Astrocyte of the spinal cord (primary cell): Measurements from ENCODE around the gene MARCHF10.

ENCODE experiments used
- DNase-seq: peaks from one replicate; pipeline ENCODE4 v3.0.0; 2011; ENCODE audit warnings: low read depth, low spot score
- H3K4me3 ChIP-seq: 2 replicates; pipeline ENCODE4 v1.5.1; 2011; ENCODE audit warnings: low read depth, mild to moderate bottlenecking, low read length, moderate library complexity
- CTCF ChIP-seq: IDR thresholded peaks from 2 replicates; pipeline ENCODE4 v1.5.1; 2012; ENCODE audit warnings: low read depth, mild to moderate bottlenecking, low read length, inconsistent platforms
- in situ Hi-C: cut with HindIII; loops from 2 replicates; pipeline ENCODE4 v1.10.0; 2017; ENCODE audit warnings: low sequenced_read_pairs

MARCHF10 gene

GRCh38 chr17:62681061-62681938 lies 126.8 kb downstream of the MARCHF10 start:
- no peak overlapping the region for H3K4me3 ChIP-seq
- no peak for TF ChIP-seq CTCF
- in situ Hi-C loops: no loop called here
- no peak for DNase-seq

- in situ Hi-C loops: no loop called here
- H3K4me3 ChIP-seq: no peak overlapping the region
- TF ChIP-seq CTCF: no peak
- DNase-seq: no peak
These were observed 127.5 kb downstream of the MARCHF10 start for GRCh38 chr17:62680541-62681052.

DNA sequence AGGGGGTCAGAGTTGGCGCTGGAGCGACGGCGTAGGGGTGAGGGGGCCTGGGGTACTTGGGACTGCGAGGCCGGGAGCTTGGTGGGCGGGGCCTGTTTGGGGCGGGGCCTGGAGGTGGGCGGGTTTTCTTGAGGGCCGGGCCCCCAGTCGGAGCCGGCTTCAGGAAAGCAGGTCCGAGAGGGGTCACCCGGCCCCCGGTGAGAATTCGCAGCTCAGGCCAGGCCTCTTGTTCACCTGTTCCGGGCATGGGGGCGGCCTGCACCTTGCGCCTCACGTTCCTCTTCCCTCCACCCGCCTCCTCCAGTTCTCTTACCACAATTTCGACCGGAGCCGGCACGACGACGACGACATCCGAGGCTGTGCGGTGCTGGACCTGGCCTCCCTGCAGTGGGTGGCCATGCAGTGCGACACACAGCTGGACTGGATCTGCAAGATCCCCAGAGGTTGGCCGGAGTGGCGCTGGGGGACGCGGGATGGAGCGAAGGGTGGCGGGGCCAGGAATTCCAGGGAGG lies 128.2 kb downstream of the MARCHF10 start:
- in situ Hi-C loops: no loop called here
- no peak overlapping the region for H3K4me3 ChIP-seq
- no peak for TF ChIP-seq CTCF
- no peak for DNase-seq

DNA sequence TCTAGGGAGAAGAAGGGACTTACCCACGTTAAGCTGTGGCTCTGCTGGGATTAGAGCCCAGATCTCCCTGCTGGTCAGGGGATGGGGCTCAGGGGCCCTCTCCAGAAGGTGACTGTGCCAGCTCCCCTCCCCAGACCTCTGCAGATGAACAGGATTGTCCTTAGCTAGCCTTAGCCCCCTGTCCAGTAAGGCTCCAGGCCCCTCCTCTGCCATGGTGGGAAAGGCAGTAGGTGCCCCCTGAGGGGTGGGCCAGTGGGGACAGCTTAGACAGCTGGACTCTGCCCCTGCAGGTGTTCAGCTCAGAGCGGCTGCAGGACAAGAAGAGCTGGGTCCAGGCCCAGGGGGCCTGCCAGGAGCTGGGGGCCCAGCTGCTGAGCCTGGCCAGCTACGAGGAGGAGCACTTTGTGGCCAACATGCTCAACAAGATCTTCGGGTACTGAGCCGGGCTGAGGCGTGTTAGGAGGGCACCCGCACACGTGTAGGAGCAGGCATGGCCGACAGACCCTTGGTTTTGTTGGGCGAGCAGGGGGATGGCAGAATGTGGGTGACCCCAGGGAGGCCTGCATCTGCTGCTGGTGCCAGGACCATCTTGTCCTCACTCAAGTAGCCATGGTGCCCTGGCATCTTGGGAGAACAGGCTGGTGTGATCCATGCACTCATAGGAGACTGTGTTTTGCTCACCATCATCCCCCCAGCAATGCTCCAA lies 129.7 kb downstream of the MARCHF10 start:
- in situ Hi-C loops: no loop called here
- no peak for DNase-seq
- TF ChIP-seq CTCF: no peak
- no peak overlapping the region for H3K4me3 ChIP-seq

DNA sequence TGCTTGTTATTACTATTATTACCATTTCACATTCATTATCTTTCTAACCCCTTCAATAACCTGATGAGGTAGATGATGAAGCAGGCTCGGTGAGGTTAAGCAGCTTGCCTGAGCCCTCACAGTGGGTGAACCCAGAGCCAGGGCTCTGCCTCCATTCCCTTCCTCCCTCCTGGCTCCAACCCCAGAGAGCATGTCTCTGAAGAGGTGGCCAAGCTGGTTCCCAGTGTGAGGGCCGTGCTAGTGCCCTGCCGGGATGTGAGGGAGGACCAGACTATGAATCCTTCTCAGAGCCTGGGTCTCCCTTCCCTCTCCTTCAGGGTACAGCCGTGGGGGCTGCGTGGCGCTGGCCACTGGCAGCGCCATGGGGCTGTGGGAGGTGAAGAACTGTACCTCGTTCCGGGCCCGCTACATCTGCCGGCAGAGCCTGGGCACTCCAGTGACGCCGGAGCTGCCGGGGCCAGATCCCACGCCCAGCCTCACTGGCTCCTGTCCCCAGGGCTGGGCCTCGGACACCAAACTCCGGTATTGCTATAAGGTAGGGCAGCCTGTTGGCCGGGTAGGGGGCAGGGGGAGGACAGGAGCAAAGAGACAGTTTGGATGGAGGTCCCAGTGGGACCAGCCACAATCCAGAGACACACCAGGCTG lies 131.0 kb downstream of the MARCHF10 start:
- in situ Hi-C loops: no loop called here
- DNase-seq: no peak
- no peak overlapping the region for H3K4me3 ChIP-seq
- TF ChIP-seq CTCF: no peak

DNA sequence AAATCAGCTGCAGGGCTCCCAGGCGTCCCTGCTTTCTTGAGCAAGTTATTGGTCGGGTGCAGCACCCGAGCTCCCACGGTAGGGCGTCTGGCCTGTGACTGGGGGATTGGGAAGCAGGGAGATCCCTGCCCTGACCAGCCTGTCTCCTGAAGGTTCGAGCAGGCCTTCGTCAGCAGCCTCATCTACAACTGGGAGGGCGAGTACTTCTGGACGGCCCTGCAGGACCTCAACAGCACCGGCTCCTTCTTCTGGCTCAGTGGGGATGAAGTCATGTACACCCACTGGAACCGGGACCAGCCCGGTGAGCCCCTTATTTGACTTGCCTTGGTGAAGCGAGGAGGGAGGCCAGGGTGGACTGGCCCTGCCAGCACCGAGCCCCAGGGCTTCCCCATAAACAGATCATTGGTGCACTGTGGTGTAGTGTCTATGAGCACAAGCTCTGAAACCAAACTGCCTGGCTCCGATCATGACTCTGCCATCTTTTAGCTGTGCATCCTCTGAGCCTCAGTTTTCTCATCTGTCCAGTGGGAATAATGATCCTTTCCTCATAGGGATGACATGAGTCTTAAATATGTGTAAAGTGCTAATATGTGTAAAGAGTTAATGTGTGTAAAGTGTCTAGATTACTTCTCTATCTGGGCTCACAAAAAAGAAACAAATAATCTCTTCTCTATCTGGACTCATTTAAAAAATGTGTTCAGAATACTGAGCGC lies 131.7 kb downstream of the MARCHF10 start:
- in situ Hi-C loops: no loop called here
- DNase-seq: no peak
- H3K4me3 ChIP-seq: no peak overlapping the region
- TF ChIP-seq CTCF: no peak
